ENCODE data around the gene HMGA1.
A peak's percentile ranks its signal among the peaks of the same experiment; 100 is the strongest.
"Not testable (repeated sequence)": the region's sequence is repeated elsewhere in the genome, so short reads cannot be mapped to it uniquely, and the experiment has no call there.

Gene HMGA1

DNA sequence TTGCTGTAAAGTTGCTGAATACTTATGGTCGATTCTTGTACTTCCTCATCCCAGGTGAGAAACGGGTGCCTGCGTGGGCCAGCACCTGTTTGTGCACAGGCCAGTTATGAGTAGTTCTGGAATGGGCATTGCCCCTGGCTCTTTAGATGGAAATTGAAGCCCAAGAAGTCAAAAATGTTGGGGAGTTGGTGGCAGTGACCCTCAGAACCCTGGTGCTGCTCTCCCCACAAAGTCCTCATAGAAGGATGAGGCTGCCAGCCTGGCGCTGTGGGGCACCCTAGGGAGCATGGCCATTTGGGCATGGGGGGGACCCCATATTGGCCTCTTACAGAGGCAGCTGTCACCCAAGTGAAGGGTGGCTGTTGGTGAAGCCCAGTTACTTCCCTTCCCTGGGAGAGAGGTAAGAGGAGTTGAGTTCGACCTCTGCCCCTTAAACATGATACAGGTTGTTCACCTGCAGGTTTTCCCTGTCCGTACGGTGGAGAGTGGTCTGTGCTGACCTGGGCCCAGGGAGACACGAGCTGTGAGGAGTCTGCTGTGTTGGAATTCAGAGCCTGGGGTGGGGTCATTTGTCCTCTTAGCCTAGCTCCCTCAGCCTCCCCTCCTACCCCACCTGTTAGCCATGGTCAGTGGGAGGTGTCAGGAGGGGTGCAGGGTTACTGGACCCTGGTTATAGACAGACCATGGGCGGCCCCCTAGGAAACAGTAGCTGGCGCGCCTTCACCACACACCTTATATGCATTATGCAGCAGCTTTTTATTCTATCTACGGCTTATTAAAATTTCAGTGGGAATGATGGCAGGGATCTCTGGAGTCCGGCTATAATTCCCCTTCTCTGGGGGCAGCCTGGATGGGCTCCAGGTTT is 4.9 kb downstream of the HMGA1 start:
- DNase-seq, result no peak

DNA sequence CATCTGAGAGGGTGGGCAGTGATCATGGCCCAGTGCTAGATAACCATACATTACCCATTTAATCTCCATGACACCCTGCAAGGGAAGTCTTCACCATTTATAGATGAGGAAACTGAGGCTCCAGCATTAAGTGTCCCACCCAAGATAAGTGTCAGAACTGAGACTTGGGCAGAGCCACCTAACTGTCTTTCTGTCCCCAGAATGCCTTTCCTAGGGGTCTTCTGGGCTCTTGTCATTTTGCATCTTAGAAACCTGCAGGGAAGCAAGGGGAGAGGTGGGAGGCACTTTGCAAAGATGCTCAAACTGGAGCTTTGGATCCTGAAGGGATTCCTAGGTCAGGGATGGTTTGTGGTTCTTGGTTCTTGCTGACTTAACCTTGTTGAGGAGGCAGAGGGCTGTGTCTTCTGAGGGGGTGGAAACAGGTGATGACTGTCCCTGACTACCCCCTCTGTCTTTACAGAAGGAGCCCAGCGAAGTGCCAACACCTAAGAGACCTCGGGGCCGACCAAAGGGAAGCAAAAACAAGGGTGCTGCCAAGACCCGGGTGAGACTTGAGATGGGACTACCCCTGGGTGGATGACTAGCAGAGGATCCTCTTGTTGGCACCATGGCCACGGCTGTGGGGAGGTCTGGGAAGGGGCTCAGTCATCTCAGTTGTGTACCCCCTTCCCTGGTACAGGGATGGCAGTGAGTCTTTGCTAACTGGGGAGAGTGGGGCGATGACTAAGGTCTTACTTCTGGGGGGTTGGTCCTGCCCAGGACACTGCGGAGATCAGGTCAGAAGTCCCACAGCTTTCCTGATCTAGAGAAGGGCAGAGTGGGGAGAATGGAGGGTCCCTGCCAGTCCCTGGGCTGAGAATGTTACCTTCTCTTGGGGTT is 5.8 kb downstream of the HMGA1 start:
- DNase-seq, result no peak

DNA sequence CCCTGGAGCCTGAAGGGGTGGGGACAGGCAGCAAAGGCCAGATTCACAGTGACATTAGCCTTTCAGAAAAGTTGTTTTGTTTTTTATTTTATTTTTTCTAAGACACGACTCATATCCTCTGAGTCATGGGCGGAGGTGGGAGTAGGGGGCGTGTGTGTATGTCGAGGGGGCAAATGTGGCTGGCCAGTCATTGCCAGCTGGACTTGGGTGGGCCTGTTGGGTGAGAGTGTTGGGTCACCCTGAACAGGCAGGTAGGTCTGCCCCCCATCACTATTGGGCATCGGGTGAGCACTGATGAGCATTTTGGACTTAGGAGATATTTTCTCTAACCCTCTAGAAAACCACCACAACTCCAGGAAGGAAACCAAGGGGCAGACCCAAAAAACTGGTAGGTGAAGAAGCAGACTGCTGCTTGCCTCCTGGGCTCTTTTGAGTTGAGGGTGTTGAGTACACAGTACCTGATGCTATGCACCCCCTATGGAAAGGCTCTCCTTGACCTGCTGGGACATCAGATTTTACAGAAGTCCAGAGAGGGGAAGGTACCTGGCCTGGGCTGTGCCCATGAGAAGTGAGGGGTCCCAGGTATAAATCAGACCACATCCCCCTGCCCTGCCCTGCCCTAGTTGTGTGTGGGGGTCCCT is 6.6 kb downstream of the HMGA1 start:
- DNase-seq, result no peak

DNA sequence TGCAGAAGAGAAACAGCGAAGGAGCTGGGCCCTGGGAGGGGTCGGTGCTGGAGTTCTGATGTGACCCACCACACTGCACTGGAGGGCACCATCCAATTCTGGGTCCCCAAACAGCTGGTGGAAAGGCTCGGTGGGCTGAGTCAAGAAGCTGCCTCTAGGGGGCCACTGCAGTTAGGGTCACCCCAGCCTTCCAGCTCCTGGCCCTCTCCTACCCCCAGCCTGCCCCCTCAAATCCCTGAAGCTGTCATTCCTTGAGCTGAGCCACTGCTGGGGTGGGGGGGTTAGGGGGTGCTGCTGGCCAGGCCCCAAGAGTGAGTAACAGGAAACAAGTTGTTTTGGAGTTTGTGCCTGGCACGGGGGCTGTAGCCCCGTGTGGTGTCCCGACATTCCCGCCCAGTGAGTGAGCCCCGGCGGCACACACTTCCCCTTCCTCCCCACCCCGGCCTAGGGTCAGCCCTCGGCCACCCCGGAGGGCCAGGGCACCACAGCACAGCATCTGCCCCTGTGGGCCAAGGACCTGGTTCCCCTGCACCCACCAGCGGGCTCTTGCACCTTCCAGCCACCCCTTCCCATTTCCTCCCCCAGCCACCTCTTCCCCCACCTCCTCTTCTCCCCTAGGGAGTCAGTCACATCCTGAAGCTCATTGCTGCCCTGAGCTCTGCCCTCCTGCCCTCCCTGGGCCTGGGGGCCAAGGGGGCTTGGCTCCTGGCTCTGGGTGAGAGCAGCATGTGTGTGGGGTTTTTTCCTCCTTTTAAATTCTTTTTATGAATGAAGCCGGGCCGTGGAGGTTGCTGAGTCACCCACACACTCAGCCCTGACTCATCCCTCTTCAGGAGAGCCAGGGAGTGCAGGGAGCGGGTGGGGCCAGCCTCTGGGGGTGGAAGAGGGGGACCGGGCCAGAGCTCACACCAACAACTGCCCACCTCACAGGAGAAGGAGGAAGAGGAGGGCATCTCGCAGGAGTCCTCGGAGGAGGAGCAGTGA is 7.5 kb downstream of the HMGA1 start:
- DNase-seq, result no peak

DNA sequence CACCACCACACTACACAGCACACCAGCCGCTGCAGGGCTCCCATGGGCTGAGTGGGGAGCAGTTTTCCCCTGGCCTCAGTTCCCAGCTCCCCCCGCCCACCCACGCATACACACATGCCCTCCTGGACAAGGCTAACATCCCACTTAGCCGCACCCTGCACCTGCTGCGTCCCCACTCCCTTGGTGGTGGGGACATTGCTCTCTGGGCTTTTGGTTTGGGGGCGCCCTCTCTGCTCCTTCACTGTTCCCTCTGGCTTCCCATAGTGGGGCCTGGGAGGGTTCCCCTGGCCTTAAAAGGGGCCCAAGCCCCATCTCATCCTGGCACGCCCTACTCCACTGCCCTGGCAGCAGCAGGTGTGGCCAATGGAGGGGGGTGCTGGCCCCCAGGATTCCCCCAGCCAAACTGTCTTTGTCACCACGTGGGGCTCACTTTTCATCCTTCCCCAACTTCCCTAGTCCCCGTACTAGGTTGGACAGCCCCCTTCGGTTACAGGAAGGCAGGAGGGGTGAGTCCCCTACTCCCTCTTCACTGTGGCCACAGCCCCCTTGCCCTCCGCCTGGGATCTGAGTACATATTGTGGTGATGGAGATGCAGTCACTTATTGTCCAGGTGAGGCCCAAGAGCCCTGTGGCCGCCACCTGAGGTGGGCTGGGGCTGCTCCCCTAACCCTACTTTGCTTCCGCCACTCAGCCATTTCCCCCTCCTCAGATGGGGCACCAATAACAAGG is 8.5 kb downstream of the HMGA1 start:
- not testable (repeated sequence) for DNase-seq

DNA sequence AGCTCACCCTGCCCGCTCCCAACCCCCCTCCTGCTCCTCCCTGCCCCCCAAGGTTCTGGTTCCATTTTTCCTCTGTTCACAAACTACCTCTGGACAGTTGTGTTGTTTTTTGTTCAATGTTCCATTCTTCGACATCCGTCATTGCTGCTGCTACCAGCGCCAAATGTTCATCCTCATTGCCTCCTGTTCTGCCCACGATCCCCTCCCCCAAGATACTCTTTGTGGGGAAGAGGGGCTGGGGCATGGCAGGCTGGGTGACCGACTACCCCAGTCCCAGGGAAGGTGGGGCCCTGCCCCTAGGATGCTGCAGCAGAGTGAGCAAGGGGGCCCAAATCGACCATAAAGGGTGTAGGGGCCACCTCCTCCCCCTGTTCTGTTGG is 9.1 kb downstream of the HMGA1 start:
- DNase-seq, result not testable (repeated sequence)

DNA sequence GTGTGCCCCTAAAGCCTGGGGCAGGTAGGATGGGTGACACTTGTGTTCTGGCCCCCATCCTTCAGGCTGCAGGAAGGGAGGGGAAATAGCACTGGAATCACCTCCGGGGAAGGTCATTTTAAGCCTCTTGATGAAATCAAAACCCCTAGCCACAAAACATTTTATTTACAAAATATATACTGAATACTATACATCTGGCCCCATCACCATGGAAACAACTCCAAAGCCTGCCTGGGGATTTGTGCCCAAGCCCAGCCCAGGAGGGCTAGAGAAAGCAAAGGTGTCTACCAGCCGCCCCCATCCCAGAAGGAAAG is 9.5 kb downstream of the HMGA1 start:
- DNase-seq, result no peak

DNA sequence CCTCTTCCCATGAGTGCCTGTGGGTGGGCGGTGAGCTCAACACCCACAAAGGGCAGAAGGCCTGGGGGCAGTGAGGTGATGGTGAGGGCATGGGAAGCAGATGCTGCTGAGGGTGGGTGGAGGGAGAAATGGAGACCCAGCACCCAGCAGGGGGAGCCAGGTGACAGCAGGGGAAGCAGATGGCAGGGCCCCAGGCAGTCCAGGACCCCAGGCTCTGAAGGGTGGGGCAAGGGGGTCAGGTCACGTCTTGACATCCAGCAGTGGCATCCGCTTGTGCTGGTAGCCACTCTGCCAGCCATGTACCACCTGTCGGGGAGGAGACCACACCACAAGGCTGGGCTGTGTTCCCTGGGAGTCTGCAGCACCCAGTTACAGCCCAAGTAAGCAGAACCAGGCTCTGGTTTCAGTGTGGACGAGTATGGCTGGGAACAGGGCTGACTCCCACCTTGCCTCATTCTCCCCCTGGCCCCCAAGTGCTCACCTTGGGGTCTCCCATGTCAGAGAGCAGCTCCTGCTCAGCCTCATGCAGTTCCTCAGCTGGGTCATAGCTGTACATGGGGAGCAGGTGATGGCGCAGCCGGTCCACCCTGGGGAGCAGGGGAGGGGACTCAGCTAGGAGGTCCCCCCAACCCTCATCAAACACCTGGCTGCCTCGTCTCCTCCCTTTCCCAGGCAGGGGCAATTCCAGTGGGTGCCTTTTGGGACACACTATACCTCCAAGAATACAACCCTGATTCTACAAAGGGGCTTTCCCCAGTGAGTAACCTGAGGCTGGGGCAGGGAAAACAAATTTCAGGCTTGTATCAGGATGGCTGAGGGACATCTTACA is 10.1 kb downstream of the HMGA1 start:
- DNase-seq, result peak; percentile 25 to 46

DNA sequence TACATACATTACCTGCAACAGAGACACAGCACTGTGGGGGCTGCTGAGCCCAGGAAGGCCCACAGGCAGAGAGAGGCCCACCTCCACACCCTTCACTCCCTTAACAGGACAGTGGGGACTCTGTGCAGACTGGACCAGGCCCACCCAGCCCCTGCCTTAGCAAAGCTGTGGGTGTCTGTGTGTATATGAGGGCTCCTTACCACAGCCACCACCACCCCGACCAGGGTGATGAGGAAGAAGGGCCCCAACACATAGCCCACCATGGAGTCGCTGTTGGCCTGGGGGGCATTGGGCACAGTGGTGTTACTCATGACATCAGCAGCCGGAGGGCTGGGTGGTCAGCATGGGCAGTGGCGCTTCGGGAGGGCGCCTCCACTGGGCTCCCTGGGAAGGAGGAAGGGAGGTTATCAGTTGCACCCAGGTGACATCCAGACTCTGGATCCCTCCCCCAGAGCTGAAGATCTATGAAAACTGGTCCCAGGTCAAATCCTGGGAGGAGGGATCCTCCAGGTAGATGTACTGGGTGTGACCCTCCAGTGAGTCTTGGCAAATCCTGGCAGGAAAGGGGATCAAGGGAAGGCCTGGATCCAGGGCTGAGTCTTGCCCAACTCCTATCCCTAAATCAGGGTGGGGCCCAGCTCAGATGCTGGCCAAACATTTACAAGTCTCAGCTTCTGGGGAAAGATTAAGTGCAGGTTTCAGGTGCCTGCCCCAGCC is 11.0 kb downstream of the HMGA1 start:
- no peak for DNase-seq

DNA sequence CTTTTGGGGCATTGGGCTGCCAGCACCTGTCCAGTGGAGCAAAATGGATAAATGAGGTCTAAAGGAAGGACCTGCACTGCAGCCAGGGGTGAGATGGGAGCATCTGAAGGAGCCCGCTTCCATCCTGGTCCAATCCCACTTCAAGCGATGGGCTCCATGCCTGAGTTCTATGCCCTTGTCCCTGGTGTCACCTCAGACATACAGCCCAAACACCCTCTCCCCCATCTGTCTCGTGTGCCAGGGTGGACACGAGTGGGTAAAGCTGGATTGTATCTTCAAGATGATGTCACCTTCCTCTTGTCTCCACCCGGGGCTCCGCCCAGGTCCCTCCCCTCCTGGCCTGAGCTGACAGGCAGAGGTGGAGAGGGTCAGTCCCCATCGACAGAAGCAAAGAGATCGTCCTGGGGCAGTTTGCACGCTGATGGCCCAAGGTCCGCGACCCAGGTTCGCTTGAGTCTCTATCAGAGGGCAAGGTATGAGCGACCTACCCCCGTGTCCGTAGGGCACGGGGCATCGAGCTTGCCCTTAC is 11.6 kb downstream of the HMGA1 start:
- DNase-seq, result peak in 1 of 2 experiments; percentile 21

DNA sequence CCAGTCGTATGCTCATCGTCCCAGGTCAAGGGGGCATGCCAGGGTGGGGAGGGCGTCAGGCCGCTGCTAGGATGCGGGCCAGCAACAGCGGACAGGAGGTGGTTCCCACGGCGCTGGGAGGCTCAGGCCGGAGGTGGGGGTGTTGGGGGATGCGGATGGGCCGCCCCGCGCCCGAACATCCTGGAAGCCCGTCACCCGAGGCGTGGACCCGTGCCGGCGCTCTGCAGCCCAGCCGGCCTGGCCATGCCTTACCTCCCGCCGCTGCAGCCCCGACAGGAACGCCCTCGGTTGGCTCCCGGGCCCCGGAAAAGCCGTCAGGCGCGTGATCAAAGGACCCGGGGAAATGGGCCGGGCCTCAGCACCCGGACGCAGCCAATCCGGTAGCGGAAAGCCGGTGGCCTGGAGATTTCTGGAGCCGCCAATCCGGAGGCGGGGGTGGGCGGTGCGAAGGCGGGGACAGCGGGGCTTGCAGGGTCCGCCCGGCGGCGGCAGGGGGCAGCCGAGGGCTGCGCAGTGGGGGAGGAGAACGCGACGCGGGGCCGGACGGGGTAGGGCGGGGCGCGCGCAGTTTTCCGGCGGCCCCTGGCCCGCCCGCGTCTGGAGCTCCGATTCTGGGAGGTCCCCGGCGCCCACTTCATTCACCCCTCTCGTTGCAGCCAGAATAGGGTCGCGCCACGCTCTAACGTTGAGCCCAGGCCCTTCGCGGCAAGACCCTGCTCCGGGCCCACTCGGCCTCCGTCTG is 12.2 kb downstream of the HMGA1 start, which contains the start of gene SMIM29:
SMIM29 (minus strand) TSS at position 280 of the 742 bp plus-strand sequence. CDS start 1,215 bp downstream, outside the sequence.
- DNase-seq, result peak; percentile 95

DNA sequence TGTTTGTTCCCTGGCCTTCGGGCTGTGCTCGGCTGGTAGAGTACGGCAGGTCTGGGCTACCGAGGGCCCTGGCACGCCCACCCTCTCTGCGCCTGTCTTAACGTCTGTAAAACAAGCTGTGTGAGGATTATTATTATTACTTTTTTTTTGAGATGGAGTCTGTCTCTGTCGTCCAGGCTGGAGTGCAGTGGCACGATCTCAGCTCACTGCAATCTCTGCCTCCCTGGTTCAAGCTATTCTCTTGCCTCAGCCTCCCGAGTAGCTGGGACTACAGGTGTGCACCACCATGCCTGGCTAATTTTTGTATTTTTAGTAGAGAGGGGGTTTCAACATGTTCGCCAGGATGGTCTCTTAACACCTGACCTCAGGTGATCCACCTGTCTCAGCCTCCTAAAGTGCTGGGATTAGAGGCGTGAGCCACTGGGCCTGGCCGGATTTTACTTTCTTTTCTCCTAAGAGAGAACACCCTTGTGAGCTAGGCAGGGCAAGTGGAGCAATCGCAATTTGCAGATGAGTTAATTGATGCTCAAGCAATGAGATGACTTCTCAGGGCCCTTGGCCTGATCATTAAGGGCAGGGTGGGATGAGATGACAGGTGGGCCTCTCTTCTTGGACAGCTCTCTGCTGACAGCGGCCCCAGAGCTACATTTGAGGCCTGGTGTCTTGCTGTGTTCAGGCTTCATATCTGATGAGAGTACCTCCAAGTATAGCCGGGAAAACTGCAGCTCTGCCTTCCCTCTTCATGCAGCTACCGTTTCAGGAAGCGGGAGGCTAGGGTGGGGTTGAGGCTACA is 13.0 kb downstream of the HMGA1 start:
- no peak for DNase-seq

DNA sequence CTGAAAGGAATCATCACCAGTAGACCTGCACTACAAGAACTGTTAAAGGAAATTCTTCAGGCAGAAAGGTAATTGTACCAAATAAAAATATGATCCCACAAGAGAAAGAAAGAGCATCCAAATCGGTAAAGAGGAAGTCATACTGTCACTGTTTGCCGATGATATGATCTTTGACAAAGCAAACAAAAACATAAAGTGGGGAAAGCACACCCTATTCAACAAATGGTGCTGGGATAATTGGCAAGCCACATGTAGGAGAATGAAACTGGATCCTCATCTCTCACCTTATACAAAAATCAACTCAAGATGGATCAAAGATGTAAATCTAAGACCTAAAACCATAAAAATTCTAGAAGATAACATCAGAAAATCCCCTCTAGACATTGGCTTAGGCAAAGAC is 15.7 kb downstream of the HMGA1 start:
- peak in 1 of 2 experiments; percentile 5 for DNase-seq

DNA sequence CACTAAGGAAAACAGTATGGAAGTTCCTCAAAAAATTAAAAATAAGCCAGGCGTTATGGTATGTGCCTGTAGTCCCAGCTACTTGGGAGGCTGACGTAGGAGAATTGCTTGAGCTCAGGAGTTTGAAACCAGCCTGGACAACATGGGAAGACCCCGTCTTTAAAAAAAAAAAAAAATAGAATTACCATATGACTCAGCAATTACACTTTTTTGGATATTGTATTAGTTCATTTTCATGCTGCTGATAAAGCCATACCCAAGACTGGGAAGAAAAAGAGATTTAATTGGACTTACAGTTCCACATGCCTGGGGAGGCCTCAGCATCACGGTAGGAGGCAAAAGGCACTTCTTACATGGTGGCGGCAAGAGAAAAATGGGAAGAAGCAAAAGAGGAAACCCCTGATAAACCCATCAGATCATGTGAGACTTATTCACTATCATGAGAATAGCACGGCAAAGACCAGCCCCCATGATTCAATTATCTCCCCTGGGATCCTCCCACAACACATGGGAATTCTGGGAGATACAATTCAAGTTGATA is 22.9 kb downstream of the HMGA1 start:
- DNase-seq, result no peak

DNA sequence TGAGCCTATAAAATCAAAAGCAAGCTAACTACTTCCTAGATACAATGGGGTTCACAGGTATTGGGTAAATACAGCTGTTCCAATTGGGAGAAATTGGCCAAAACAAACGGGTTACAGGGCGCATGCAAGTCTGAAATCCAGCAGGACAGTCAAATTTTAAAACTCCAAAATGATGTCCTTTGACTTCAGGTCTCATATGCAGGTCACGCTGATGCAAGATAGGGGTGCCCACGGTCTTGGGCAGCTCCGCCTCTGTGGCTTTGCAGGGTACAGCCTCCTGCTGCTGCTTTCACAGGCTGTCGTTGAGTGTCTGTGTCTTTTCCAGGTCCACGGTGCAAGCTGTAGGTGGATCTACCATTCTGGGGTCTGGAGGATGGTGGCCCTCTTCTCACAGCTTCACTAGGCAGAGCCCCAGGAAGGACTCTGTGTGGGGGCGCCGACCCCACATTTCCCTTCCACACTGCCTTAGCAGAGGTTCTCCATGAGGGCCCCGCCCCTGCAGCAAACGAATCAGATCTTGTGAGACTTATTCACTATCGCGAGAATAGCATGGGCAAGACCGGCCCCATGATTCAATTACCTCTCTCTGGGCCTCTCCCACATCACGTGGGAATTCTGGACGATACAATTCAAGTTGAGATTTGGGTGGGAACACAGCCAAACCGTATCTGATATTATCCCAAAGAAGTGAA is 24.0 kb downstream of the HMGA1 start:
- DNase-seq, result no peak

DNA sequence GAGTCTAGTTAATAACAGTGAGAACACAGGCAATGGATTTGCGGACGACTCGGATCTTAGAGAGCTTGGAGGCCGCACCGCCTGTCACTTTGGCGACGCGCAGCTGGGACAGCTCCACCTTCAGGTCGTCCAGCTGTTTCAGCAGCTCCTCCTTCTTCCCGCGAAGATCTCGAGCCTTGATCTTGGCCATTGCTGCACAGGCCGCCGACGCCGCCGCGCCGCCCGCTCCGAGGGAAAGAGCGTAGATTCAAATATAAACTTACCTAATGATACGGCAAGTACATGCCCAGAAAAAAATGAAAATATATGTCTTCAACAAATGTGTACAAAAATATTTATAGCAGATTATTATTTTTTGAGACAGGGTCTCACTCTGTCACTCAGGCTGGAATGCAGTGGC is 26.8 kb downstream of the HMGA1 start:
- DNase-seq, result not testable (repeated sequence)

DNA sequence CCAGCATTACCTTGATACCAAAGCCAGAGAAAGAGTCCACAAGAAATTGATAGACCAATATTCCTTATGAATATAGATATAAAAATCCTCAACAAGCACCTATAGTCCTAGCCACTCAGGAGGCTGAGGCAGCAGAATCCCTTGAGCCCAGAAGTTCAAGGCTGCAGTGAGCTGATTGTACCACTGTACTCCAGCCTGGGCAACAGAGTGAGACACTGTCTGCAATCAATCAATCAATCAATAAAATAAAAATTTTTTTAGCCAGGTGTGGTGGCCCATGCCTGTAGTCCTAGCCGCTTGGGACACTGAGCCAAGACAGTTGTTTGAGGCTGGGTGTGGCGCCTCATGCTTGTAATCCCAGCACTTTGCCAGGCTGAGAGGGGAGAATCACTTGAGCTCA is 31.1 kb downstream of the HMGA1 start:
- DNase-seq, result no peak

Measured in NCI-H2081 (cell line).